Stimulated activated CD4-positive, alpha-beta T cell treated with anti-CD3 and anti-CD28 coated beads, Interleukin-12 subunit alpha, Interleukin-12 subunit beta, amount 100 ng/mL, for 24 hours (primary cell): Measurements from ENCODE around the gene GPR26.
"Not testable (repeated sequence)": the region's sequence is repeated elsewhere in the genome, so short reads cannot be mapped to it uniquely, and the experiment has no call there.

ENCODE experiments used
- DNase-seq, 2 experiments: peaks; one replicate each; pipeline ENCODE4 v3.0.0-alpha.2; 2020; ENCODE audit warnings: low read depth in 2 of 2

The GPR26 gene

DNA sequence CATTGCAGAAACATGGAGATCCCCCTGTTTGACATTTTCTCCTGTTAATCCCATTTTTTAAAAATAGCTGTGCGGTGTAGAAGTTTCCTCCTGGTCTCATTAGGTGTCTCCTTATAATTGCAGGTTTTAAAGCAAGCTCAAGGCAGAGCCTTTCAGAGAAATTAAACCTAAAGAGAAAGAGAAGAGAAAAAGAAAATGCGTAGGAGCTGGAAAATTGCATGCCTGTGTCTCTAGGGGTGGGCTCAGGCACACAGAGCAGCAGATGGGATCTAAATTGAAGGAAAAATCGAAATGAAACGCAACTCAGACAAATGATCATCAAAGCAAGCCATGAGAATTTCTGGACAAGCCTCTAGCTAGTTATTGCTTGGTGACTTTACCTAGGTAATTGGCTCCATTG lies 40.1 kb downstream of the GPR26 start:
- no peak for DNase-seq

DNA sequence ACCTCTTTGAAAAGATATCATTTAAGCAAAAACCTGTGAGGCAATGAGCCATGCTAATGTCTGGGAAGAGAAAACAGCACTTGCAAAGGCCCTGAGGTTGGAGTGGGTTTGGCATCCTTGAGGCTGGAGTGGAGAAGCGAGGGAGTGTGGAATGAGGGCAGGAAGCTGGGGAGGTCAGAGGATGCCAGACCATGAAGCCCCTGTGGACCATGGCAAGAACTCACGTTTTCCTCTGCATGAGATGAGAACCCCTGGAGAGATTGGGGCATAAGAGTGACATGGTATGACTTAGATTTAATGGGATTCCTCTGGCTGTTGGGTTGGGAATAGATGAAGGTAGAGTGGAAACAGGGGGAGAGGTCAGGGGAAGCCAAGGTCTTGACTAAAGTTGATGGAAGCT lies 49.4 kb downstream of the GPR26 start:
- DNase-seq: no peak

- no peak for DNase-seq
These were observed 51.2 kb downstream of the GPR26 start for GRCh38 chr10:123717336-123717735.

GRCh38 chr10:123718544-123719060 lies 52.4 kb downstream of the GPR26 start:
- no peak for DNase-seq

- no peak for DNase-seq
These were observed 54.4 kb downstream of the GPR26 start for GRCh38 chr10:123720536-123720935.

- no peak for DNase-seq
These were observed 55.4 kb downstream of the GPR26 start for GRCh38 chr10:123721441-123722049.

GRCh38 chr10:123722351-123722750 lies 56.2 kb downstream of the GPR26 start:
- no peak for DNase-seq

GRCh38 chr10:123724747-123725146 lies 58.6 kb downstream of the GPR26 start:
- no peak for DNase-seq

DNA sequence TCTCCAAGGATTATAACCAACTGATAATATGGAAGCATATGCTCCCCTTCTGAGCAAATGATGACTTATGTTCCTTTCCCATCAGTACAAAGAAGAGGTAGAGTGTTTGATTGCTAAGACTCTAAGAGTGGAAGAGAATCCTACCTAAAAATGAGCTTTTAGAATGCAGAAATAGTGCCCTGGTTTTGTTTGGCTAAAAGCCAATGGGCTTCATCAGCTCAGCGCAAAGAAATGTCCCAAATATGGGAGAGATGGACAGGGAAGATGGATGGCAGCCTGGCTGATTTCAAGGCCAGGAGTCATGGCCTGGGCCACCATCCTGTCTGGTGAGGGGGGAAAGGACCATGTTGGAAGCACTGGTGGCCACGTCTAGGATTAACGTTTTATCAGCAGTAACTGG lies 60.2 kb downstream of the GPR26 start:
- no peak for DNase-seq

DNA sequence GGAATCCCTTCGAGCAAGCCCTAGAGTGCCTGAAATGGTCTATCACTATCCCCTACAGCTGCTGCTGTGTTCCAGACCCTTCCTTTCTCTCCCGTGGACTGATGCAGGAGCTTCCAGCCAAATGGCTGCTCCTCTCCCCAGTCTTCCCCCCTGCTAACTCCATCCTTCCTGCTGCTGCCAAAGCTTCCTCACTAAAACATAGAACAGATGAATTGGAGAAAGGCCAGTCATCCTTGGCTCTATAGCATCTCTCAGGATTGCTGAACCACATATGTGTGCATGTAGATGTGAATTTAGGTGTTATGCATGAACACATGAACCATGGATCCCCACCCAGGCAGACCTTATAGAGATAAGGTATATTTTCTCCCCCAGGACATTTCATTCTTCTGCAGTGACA lies 60.7 kb downstream of the GPR26 start:
- no peak for DNase-seq

DNA sequence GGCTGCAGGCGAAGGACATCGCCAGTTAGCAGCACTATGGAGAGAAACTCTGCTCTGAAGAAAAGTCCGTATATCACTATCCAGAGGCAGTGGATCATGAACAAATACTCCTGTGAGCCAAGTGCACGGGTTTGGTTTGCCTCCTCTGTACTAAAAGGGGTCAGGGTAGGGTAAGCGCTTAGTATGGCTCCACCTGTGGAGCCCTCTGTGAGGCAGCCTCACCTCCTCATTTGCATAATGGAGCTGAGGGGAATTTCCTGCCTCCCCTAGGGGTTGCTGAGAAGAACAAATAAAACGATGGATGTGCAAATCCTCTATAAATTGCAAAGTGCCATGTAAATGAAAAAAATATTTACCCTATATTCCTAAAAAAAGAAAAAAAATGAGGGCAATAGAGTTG lies 63.4 kb downstream of the GPR26 start:
- DNase-seq: no peak

DNA sequence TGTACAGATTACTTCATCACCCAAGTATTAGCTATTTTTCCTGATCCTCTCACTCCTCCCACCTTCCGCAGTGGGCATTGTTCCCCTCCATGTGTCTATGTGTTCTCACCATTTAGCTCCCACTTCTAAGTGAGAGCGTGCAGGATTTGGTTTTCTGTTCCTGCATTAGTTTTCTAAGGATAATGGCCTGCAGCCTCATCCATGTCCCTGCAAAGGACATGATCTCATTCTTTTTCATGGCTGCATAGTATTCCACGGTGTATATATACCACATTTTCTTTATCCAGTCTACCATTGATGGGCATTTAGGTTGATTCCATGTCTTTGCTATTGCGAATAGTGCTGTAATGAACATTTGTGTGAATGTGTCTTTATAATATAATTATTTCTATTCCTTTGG lies 70.8 kb downstream of the GPR26 start:
- not testable (repeated sequence) for DNase-seq

DNA sequence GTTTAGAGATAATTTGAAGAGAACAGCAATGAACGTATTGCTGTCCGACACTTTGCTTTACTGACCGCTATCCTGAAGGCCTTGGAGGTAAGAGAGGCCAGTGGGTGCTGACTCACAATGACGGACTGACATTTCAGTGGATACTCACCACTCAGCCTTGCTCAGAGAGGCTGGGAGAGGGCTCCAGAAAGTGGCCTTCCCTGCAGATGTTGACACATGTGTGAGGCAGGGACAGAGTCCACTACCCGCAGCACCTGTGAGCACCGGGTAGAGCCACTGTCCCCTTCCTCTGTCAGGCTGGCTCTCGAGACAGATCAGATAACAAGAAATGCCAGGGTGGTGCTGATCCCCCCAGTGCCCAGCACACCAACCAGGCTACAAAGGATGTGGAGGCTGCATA lies 75.0 kb downstream of the GPR26 start:
- DNase-seq: no peak

DNA sequence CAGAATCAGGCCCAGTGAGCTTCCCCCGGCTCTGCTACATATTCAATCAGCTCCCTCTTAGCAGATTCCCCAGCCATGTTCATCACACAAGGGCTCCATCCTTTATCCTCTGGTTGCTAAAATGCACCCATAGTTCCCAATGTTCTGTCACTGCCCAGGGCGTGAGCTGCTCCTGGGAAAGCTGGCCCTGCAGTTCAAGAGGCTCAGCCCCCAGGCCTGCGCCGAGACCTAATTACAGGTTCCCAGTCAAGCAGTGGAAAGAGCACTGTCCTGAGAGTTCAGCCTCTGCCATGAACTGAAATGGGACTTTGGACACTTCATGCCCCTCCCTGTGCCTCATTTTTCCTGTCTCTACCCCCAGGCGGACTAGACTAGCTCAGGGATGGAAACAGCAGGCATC lies 75.6 kb downstream of the GPR26 start:
- no peak for DNase-seq

GRCh38 chr10:123742751-123743440 lies 76.7 kb downstream of the GPR26 start:
- DNase-seq: no peak

DNA sequence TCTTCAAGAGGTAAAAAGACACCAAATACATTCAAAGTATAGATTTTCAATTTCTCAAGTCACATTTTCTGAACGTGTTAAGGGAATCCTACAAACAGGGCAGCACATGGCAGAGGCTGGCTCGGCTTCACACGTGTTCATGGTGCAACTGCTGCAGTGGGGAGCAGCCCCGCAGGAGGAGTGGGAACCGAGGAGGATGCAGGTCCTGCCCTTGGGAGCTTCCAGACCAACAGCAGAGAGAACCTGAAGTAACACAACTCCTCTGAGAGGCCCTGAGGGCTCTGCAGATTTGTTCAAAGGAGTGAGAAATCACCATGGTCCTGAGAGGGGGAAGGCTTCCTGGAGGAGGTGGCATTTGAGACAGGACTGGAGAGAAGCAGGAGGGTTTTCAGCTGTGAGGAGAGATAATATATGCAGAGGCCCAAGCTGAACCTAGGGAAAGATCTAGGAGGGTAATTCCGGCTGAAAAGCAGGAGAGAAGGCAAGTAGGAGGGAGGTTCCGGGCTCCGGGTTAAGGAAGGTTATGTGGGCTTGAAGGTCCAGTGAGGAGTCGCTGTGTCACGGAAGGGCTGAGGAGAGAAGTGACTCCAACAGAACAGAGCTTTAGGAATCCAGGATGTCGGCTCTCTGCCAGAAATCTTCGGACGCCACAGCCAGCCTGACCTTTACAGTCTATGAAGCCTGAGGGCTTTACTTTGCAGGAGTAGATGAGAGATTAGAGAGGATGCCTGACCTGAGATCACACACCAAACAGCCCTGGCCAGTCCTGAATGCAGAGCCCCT lies 77.5 kb downstream of the GPR26 start:
- no peak for DNase-seq

DNA sequence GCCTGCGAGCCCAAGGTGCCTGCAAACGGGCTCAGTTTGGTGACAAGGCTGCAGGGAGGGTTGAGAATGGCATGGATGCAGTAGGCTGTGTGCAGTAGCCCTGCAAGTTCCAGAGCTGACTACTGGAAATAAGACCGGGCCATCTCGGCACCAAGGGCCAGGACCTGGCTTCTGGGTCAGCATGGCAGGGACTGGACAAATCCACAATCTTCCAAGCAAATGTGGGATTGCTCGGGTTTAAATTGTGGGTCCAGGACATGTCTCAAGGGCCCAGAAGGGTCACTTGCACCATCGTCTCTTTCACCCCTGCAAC lies 78.0 kb downstream of the GPR26 start:
- DNase-seq: no peak
